Measurements from ENCODE around the gene CTXN3.
"Not testable (repeated sequence)": the region's sequence is repeated elsewhere in the genome, so short reads cannot be mapped to it uniquely, and the experiment has no call there.

Gene CTXN3

GRCh38 chr5:127667926-127668325 is 19.0 kb downstream of the CTXN3 start:
- H3K9ac ChIP-seq (ENCODE audit: low read length), result no peak overlapping the region
- no peak overlapping the region for H2BK12ac ChIP-seq (ENCODE audit: low read length)
- no peaks in the 10 kb centered on the region for H3K79me1 ChIP-seq (ENCODE audit: low read length)
- H3K23ac ChIP-seq (ENCODE audit: low read length), result no peak overlapping the region
- no peak overlapping the region for H4K12ac ChIP-seq (ENCODE audit: low read depth, low read length)
- H3K18ac ChIP-seq (ENCODE audit: low read length), result no peak overlapping the region
- no peak overlapping the region for H4K91ac ChIP-seq (ENCODE audit: low read depth, low read length)
- no peaks in the 10 kb centered on the region for H3K9me3 ChIP-seq (ENCODE audit: insufficient read depth, low read depth, low read length)
- no peak overlapping the region for H3K4ac ChIP-seq (ENCODE audit: low read depth, low read length)
- no peaks in the 10 kb centered on the region for H3K79me2 ChIP-seq (ENCODE audit: control insufficient read depth, insufficient read depth, low read length, poor library complexity)
- H3K27ac ChIP-seq (ENCODE audit: low read depth, low read length), result no peak overlapping the region
- H3K4me2 ChIP-seq (ENCODE audit: low read length), result no peak overlapping the region
- no peak for DNase-seq
- no peak overlapping the region for H3K14ac ChIP-seq (ENCODE audit: low read length)
- H3K4me3 ChIP-seq (ENCODE audit: low read depth, low read length), result no peak overlapping the region
- no peak overlapping the region for H2BK5ac ChIP-seq (ENCODE audit: low read depth, low read length, poor library complexity)
- H4K8ac ChIP-seq (ENCODE audit: low read depth, low read length), result no peak overlapping the region
- no peak overlapping the region for H2BK120ac ChIP-seq (ENCODE audit: insufficient read depth, low read length, poor library complexity)
- WGBS (ENCODE audit: extremely low coverage, insufficient coverage, insufficient read length), result no CpG with 5 or more reads among the region's 3 CpGs
- no peaks in the 10 kb centered on the region for H3K36me3 ChIP-seq (ENCODE audit: control insufficient read depth in 1 of 2, insufficient read depth in 2 of 2, low read length in 2 of 2)
- H2AFZ ChIP-seq (ENCODE audit: insufficient read depth, low read length, poor library complexity), result no peak overlapping the region
- no peaks in the 10 kb centered on the region for H3K4me1 ChIP-seq (ENCODE audit: control insufficient read depth in 1 of 2, insufficient read depth in 2 of 2, low read length in 2 of 2)
- no peak overlapping the region for H2AK5ac ChIP-seq (ENCODE audit: low read length)
- H3K27me3 ChIP-seq (ENCODE audit: insufficient read depth, low read length), result no peaks in the 10 kb centered on the region

- Histone ChIP-seq H2BK120ac (ENCODE audit: insufficient read depth, low read length, poor library complexity) (no peak overlapping the region), H2AFZ (ENCODE audit: insufficient read depth, low read length, poor library complexity) (no peak overlapping the region), H3K79me2 (ENCODE audit: control insufficient read depth, insufficient read depth, low read length, poor library complexity) (no peaks in the 10 kb centered on the region), H3K18ac (ENCODE audit: low read length) (no peak overlapping the region), H4K8ac (ENCODE audit: low read depth, low read length) (no peak overlapping the region), H3K9me3 (ENCODE audit: insufficient read depth, low read depth, low read length) (no peaks in the 10 kb centered on the region), H3K14ac (ENCODE audit: low read length) (no peak overlapping the region), H3K27me3 (ENCODE audit: insufficient read depth, low read length) (no peaks in the 10 kb centered on the region), H3K4me3 (ENCODE audit: low read depth, low read length) (no peak overlapping the region), H3K79me1 (ENCODE audit: low read length) (no peaks in the 10 kb centered on the region), H3K4ac (ENCODE audit: low read depth, low read length) (no peak overlapping the region), H4K12ac (ENCODE audit: low read depth, low read length) (no peak overlapping the region), H3K27ac (ENCODE audit: low read depth, low read length) (no peak overlapping the region), H3K4me2 (ENCODE audit: low read length) (no peak overlapping the region), H2BK12ac (ENCODE audit: low read length) (no peak overlapping the region), H3K23ac (ENCODE audit: low read length) (no peak overlapping the region), H4K91ac (ENCODE audit: low read depth, low read length) (no peak overlapping the region), H3K9ac (ENCODE audit: low read length) (no peak overlapping the region), H3K36me3 (ENCODE audit: control insufficient read depth in 1 of 2, insufficient read depth in 2 of 2, low read length in 2 of 2) (no peaks in the 10 kb centered on the region), H2AK5ac (ENCODE audit: low read length) (no peak overlapping the region), H2BK5ac (ENCODE audit: low read depth, low read length, poor library complexity) (no peak overlapping the region), H3K4me1 (ENCODE audit: control insufficient read depth in 1 of 2, insufficient read depth in 2 of 2, low read length in 2 of 2) (no peaks in the 10 kb centered on the region)
- no CpG with 5 or more reads among the region's 6 CpGs for WGBS (ENCODE audit: extremely low coverage, insufficient coverage, insufficient read length)
- no peak for DNase-seq
Observed at GRCh38 chr5:127671218-127671617, 22.3 kb downstream of the CTXN3 start.

- Histone ChIP-seq H3K4ac (ENCODE audit: low read depth, low read length) (no peak overlapping the region), H3K79me1 (ENCODE audit: low read length) (no peaks in the 10 kb centered on the region), H4K91ac (ENCODE audit: low read depth, low read length) (no peak overlapping the region), H3K27ac (ENCODE audit: low read depth, low read length) (no peak overlapping the region), H4K12ac (ENCODE audit: low read depth, low read length) (no peak overlapping the region), H2BK5ac (ENCODE audit: low read depth, low read length, poor library complexity) (no peak overlapping the region), H4K8ac (ENCODE audit: low read depth, low read length) (no peak overlapping the region), H3K23ac (ENCODE audit: low read length) (no peak overlapping the region), H3K36me3 (ENCODE audit: control insufficient read depth in 1 of 2, insufficient read depth in 2 of 2, low read length in 2 of 2) (no peaks in the 10 kb centered on the region), H3K4me3 (ENCODE audit: low read depth, low read length) (no peak overlapping the region), H3K14ac (ENCODE audit: low read length) (no peak overlapping the region), H3K27me3 (ENCODE audit: insufficient read depth, low read length) (no peaks in the 10 kb centered on the region), H2AFZ (ENCODE audit: insufficient read depth, low read length, poor library complexity) (no peak overlapping the region), H3K9ac (ENCODE audit: low read length) (no peak overlapping the region), H3K18ac (ENCODE audit: low read length) (no peak overlapping the region), H2BK120ac (ENCODE audit: insufficient read depth, low read length, poor library complexity) (no peak overlapping the region), H3K4me1 (ENCODE audit: control insufficient read depth in 1 of 2, insufficient read depth in 2 of 2, low read length in 2 of 2) (no peaks in the 10 kb centered on the region), H3K4me2 (ENCODE audit: low read length) (no peak overlapping the region), H3K9me3 (ENCODE audit: insufficient read depth, low read depth, low read length) (no peaks in the 10 kb centered on the region), H3K79me2 (ENCODE audit: control insufficient read depth, insufficient read depth, low read length, poor library complexity) (no peaks in the 10 kb centered on the region), H2AK5ac (ENCODE audit: low read length) (no peak overlapping the region), H2BK12ac (ENCODE audit: low read length) (no peak overlapping the region)
- no CpG with 5 or more reads among the region's 2 CpGs for WGBS (ENCODE audit: extremely low coverage, insufficient coverage, insufficient read length)
- DNase-seq, result no peak
Observed at GRCh38 chr5:127673117-127673800, 24.4 kb downstream of the CTXN3 start.

- not testable (repeated sequence) for H3K14ac ChIP-seq (ENCODE audit: low read length); H3K36me3 ChIP-seq (ENCODE audit: control insufficient read depth in 1 of 2, insufficient read depth in 2 of 2, low read length in 2 of 2); H2AFZ ChIP-seq (ENCODE audit: insufficient read depth, low read length, poor library complexity); H3K9me3 ChIP-seq (ENCODE audit: insufficient read depth, low read depth, low read length); H3K27ac ChIP-seq (ENCODE audit: low read depth, low read length); H2AK5ac ChIP-seq (ENCODE audit: low read length); H3K18ac ChIP-seq (ENCODE audit: low read length); H3K4me3 ChIP-seq (ENCODE audit: low read depth, low read length); H3K9ac ChIP-seq (ENCODE audit: low read length); H4K12ac ChIP-seq (ENCODE audit: low read depth, low read length); H3K4me2 ChIP-seq (ENCODE audit: low read length); H3K4ac ChIP-seq (ENCODE audit: low read depth, low read length); H3K23ac ChIP-seq (ENCODE audit: low read length); H2BK12ac ChIP-seq (ENCODE audit: low read length); H2BK5ac ChIP-seq (ENCODE audit: low read depth, low read length, poor library complexity); H4K8ac ChIP-seq (ENCODE audit: low read depth, low read length); H3K27me3 ChIP-seq (ENCODE audit: insufficient read depth, low read length); H3K4me1 ChIP-seq (ENCODE audit: control insufficient read depth in 1 of 2, insufficient read depth in 2 of 2, low read length in 2 of 2); H3K79me1 ChIP-seq (ENCODE audit: low read length); H4K91ac ChIP-seq (ENCODE audit: low read depth, low read length); DNase-seq; H2BK120ac ChIP-seq (ENCODE audit: insufficient read depth, low read length, poor library complexity); H3K79me2 ChIP-seq (ENCODE audit: control insufficient read depth, insufficient read depth, low read length, poor library complexity)
Observed at GRCh38 chr5:127676951-127677350, 28.1 kb downstream of the CTXN3 start.
